NCI-H345 treated with DMSO at 0.1 percent for 48 hours (cell line): Measurements from ENCODE around the gene UXS1.
"Not testable (repeated sequence)": the region's sequence is repeated elsewhere in the genome, so short reads cannot be mapped to it uniquely, and the experiment has no call there.

Source experiments
- DNase-seq: peaks from one replicate; lab custom pipeline; 2025; ENCODE audit not compliant: unreplicated experiment; lab: John Stamatoyannopoulos, UW

UXS1 gene

GRCh38 chr2:106193977-106194778, at the start of gene UXS1:
Gene UXS1, minus strand, starts transcription at chr2:106194301. Its CDS starts 60 bp downstream, at chr2:106194241.
- DNase-seq, result peak; percentile 83

GRCh38 chr2:106239491-106239890, 45.4 kb upstream of the UXS1 start:
- DNase-seq, result not testable (repeated sequence)

- not testable (repeated sequence) for DNase-seq
Observed at GRCh38 chr2:106235392-106235791, 41.3 kb upstream of the UXS1 start.

GRCh38 chr2:106233350-106233706, 39.2 kb upstream of the UXS1 start:
- DNase-seq, result no peak

GRCh38 chr2:106232638-106233349, 38.7 kb upstream of the UXS1 start:
- DNase-seq, result no peak

GRCh38 chr2:106223347-106223746, 29.2 kb upstream of the UXS1 start:
- DNase-seq, result no peak

GRCh38 chr2:106222057-106222456, 28.0 kb upstream of the UXS1 start:
- DNase-seq, result not testable (repeated sequence)

- DNase-seq, result no peak
Observed at GRCh38 chr2:106219813-106220212, 25.7 kb upstream of the UXS1 start.

GRCh38 chr2:106219157-106219556, 25.1 kb upstream of the UXS1 start:
- not testable (repeated sequence) for DNase-seq

- DNase-seq, result no peak
Observed at GRCh38 chr2:106208874-106209273, 14.8 kb upstream of the UXS1 start.

- no peak for DNase-seq
Observed at GRCh38 chr2:106208399-106208798, 14.3 kb upstream of the UXS1 start.

GRCh38 chr2:106207246-106207645, 13.1 kb upstream of the UXS1 start:
- no peak for DNase-seq

GRCh38 chr2:106205488-106205887, 11.4 kb upstream of the UXS1 start:
- DNase-seq, result no peak

GRCh38 chr2:106204551-106204950, 10.4 kb upstream of the UXS1 start:
- DNase-seq, result not testable (repeated sequence)

GRCh38 chr2:106201661-106202060, 7.6 kb upstream of the UXS1 start:
- DNase-seq, result no peak

- DNase-seq, result no peak
Observed at GRCh38 chr2:106197878-106198277, 3.8 kb upstream of the UXS1 start.

- no peak for DNase-seq
Observed at GRCh38 chr2:106195981-106196380, 1.9 kb upstream of the UXS1 start.

- no peak for DNase-seq
Observed at GRCh38 chr2:106195456-106195855, 1.4 kb upstream of the UXS1 start.

- DNase-seq, result no peak
Observed at GRCh38 chr2:106193690-106193976, 468 bp downstream of the UXS1 start.

GRCh38 chr2:106192752-106193689, 1.1 kb downstream of the UXS1 start:
- peak; percentile 59 for DNase-seq

GRCh38 chr2:106191511-106192016, 2.5 kb downstream of the UXS1 start:
- no peak for DNase-seq
